SJCRH30 (cell line): ENCODE measurements around the gene LRRC47. TPM values are rescaled to one million over a fixed set of nuclear protein-coding genes. Genes with fewer than 3 reads are reported as not detected.

Experiments used
- DNase-seq, 2 experiments: peaks; one replicate each; pipeline ENCODE4 v3.0.0-alpha.2; 2015 to 2020
- H3K27ac ChIP-seq: fragments of 250-450 bp; sonication (Bioruptor Pico); 2 replicates; pipeline ENCODE4 v1.5.1; 2020; ENCODE audit warnings: mild to moderate bottlenecking, moderate library complexity
- H3K27me3 ChIP-seq: fragments of 250-450 bp; sonication (Bioruptor Pico); 2 replicates; pipeline ENCODE4 v1.5.1; 2020; ENCODE audit warnings: mild to moderate bottlenecking, moderate library complexity
- H3K36me3 ChIP-seq: fragments of 250-450 bp; sonication (Bioruptor Pico); 2 replicates; pipeline ENCODE4 v1.5.1; 2020; ENCODE audit warnings: mild to moderate bottlenecking, moderate library complexity
- H3K4me1 ChIP-seq: fragments of 250-450 bp; sonication (Bioruptor Pico); 2 replicates; pipeline ENCODE4 v1.5.1; 2020; ENCODE audit warnings: mild to moderate bottlenecking, moderate library complexity
- H3K4me3 ChIP-seq: fragments of 250-450 bp; sonication (Bioruptor Pico); 2 replicates; pipeline ENCODE4 v1.5.1; 2020; ENCODE audit warnings: mild to moderate bottlenecking, moderate library complexity
- H3K9me3 ChIP-seq: fragments of 250-450 bp; sonication (Bioruptor Pico); replicated peaks from 2 replicates; pipeline ENCODE4 v1.5.1; 2020; ENCODE audit warnings: mild to moderate bottlenecking, moderate library complexity
- total RNA-seq: library from RNA; depleted of rRNA; stranded (reverse); fragments of >200 nt; shearing (Covaris generic); gene quantifications from 2 replicates; pipeline ENCODE4 v1.2.3, GENCODE V29; 2014; rRNA removed

LRRC47 gene
- 48.7 and 51.9 TPM in 2 replicates for total RNA-seq

DNA sequence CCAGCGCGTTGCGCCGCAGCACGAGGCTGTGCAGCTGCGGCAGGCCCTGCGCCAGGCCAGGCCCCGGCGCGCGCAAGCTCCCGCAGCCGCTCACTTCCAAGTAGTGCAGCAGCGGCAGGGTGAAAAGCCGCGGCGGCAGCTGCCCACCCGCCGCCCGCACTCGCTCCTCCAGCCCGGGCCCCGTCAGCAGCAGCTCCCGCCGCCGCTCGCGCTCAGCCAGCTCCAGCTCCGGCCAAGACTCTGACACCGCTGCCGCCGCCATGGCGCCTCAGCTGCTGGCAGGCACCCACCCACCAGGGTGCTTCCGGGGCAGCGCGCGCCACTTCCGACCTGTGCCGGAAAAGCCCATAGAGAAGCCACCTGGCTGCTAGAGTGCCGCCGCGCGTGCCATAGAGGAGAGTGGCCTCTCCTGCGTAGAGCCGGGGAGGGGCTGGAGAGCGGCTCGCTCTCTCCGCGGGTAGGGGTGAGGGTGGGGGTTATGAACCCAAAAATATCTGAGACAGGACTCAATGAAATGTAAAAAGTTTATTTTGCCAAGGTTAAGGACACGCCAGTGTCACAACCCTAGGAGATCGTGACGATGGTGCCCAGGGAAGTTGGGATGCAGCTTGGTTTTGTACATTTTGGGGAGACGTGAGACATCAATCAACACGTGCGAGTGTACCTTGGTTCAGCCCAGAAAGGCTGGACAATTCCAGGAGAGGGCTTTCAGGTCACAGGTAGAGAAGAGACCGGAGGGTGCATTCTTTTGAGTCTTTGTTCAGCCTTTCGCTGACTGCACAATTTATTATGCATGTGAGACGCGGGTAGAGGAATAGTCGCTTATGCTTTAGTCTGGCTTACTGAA, at the start of gene LRRC47:
Gene LRRC47, minus strand, starts transcription at position 284 of the 847 bp plus-strand sequence. Its CDS starts 22 bp downstream, at position 262.
- Histone ChIP-seq H3K27ac (peak within 1 kb of the TSS; percentile 49), H3K36me3 (peaks cover 11% of the 10 kb centered on the region), H3K27me3 (no peaks in the 10 kb centered on the region), H3K4me3 (peak within 1 kb of the TSS; percentile 87), H3K4me1 (peaks cover 24% of the 10 kb centered on the region), H3K9me3 (0 out of 2 replicates have a peak, but pooled peaks cover 4% of the 10 kb centered on the region)
- peak; percentile 96 to 97 for DNase-seq

DNA sequence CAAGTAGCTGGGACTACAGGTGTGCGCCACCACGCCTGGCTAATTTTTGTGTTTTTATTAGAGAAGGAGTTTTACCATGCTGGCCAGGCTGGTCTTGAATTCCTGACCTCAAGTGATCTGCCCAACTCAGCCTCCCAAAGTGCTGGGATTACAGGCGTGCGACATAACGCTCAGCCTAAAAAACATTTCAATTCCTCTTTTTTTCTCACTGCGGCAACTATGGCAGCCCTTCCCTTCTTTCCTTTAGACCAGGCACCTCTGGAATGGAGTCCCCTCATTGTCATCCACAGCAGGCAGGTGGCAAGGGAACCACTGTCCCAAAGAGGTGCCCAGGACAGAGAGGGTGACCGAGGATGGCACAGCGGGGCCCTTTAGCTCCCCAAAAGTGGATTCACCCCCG, 46.6 kb upstream of the LRRC47 start:
- Histone ChIP-seq H3K4me3 (no peak overlapping the region), H3K4me1 (no peaks in the 10 kb centered on the region), H3K9me3 (no peaks in the 10 kb centered on the region), H3K36me3 (peaks cover 31% of the 10 kb centered on the region), H3K27ac (no peak overlapping the region), H3K27me3 (no peaks in the 10 kb centered on the region)
- DNase-seq = no peak

DNA sequence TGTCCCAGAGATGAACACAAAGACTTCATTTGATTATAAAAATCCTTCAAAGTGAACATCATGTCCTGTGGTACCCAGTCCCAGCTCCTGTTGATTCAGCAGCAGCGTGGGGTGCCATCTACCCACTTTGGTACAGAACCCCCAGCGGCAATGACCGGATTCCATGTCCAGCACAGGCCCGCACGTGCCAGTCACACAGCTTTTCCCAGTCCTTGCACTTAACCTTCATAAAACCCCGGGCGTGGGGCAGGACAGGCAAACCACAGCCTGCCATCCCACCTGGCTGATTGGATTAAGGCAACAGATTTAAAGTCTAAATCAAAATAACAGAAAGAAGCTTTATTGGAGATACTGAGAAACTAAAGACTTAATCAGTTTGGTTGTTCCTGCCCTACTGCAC, 45.2 kb upstream of the LRRC47 start:
- H3K4me3 ChIP-seq = no peak overlapping the region
- no peaks in the 10 kb centered on the region for H3K27me3 ChIP-seq
- DNase-seq = no peak
- no peak overlapping the region for H3K27ac ChIP-seq
- peaks cover 42% of the 10 kb centered on the region for H3K36me3 ChIP-seq
- H3K4me1 ChIP-seq = no peaks in the 10 kb centered on the region
- H3K9me3 ChIP-seq = peaks cover 9% of the 10 kb centered on the region; the same call in 1 of the 2 replicates

DNA sequence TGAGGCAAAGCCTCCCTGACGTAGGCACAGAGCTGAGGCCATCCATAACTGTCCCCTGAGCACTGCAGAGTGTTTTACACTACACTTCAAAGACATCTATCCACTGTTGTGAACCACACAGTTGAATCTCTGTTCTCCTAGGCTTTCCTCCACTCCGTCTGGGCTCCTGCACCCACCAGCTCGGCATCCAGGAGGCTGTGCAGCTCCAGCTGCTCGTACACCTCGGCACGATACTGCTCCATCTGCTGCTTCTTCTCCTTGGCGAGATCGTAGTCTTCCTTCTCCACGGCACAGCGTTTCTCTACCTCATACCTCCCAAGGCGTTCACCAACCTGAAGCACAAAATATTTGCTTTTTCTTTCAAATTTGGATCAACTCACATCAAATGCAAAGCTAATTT, 42.5 kb upstream of the LRRC47 start:
- Histone ChIP-seq H3K4me3 (no peak overlapping the region), H3K36me3 (peaks cover 37% of the 10 kb centered on the region), H3K27ac (no peak overlapping the region), H3K27me3 (no peaks in the 10 kb centered on the region), H3K4me1 (no peaks in the 10 kb centered on the region), H3K9me3 (peaks cover 9% of the 10 kb centered on the region; the same call in 1 of the 2 replicates)
- DNase-seq = no peak

GRCh38 chr1:3837685-3838084, 41.4 kb upstream of the LRRC47 start:
- no peak overlapping the region for H3K27ac ChIP-seq
- no peaks in the 10 kb centered on the region for H3K4me1 ChIP-seq
- no peak for DNase-seq
- peaks cover 41% of the 10 kb centered on the region for H3K36me3 ChIP-seq
- no peak overlapping the region for H3K4me3 ChIP-seq
- H3K27me3 ChIP-seq = no peaks in the 10 kb centered on the region
- H3K9me3 ChIP-seq = peaks cover 9% of the 10 kb centered on the region; the same call in 1 of the 2 replicates

GRCh38 chr1:3837200-3837599, 40.9 kb upstream of the LRRC47 start:
- peaks cover 9% of the 10 kb centered on the region; the same call in 1 of the 2 replicates for H3K9me3 ChIP-seq
- H3K36me3 ChIP-seq = peaks cover 37% of the 10 kb centered on the region
- H3K27me3 ChIP-seq = no peaks in the 10 kb centered on the region
- H3K27ac ChIP-seq = no peak overlapping the region
- no peak overlapping the region for H3K4me3 ChIP-seq
- no peak for DNase-seq
- no peaks in the 10 kb centered on the region for H3K4me1 ChIP-seq

DNA sequence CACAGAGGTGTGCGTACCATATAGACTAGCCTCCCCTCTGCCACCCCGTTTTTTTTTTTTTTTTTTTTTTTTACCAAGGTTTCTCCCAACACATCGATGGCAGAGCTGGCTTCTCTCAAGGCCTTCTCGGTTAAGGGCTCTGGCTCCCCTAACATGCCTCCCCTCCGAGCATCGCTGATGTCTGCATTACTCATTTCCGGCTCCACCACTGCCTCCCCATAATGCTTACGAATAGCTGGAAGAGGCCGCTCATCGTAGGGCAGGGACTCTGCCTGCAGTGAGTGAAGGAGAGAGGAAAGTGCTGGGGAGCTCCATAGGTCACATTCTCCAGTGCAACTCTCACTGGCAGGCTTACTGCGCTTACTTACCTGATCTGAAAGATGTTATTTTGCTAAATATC, 40.1 kb upstream of the LRRC47 start:
- Histone ChIP-seq H3K27ac (no peak overlapping the region), H3K4me3 (no peak overlapping the region), H3K9me3 (peaks cover 9% of the 10 kb centered on the region; the same call in 1 of the 2 replicates), H3K36me3 (peaks cover 38% of the 10 kb centered on the region), H3K4me1 (no peaks in the 10 kb centered on the region), H3K27me3 (no peaks in the 10 kb centered on the region)
- no peak for DNase-seq

DNA sequence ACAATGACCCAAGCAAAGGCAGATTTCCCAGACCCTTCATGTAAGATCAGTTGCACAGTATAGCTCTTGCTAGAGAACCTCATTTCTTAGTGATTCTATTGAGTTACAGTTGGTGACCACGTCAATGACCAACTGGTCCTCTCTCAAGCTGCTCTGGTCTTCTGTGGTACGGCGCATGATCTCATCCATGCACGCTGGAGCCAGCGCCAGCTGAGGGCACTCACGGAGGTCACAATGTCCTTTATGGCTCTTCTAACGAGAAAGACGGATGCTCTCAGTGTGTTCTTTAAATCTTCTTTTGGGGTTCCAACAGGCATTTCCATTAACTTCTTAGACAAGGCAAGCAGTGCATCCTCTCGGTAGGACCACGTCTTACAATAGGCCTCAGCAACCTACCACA, 38.4 kb upstream of the LRRC47 start:
- DNase-seq = no peak
- Histone ChIP-seq H3K27me3 (no peaks in the 10 kb centered on the region), H3K36me3 (peaks cover 39% of the 10 kb centered on the region), H3K9me3 (peaks cover 9% of the 10 kb centered on the region; the same call in 1 of the 2 replicates), H3K27ac (no peak overlapping the region), H3K4me3 (no peak overlapping the region), H3K4me1 (no peaks in the 10 kb centered on the region)

DNA sequence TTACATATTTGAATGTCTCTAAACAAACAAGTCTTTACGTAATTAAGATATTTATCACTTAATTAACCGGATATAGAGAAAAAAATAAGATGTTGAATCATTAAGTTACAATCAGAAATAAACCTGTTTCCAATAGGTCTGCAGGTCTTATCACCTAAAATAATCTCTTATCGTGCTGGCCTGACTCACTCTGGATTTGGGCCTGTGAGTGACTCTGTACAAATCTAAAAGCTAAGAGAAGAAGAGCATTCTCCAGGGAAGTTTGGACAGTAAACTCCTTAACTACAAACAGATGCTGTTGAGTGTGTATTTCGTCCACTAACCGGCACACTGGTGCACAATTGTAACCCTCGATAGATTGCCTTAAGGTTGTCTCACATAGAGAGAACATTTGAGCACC, 35.4 kb upstream of the LRRC47 start:
- Histone ChIP-seq H3K9me3 (no peaks in the 10 kb centered on the region), H3K36me3 (peaks cover 19% of the 10 kb centered on the region), H3K4me1 (no peaks in the 10 kb centered on the region), H3K27me3 (no peaks in the 10 kb centered on the region), H3K4me3 (no peak overlapping the region), H3K27ac (no peak overlapping the region)
- no peak for DNase-seq

- peaks cover 10% of the 10 kb centered on the region for H3K36me3 ChIP-seq
- DNase-seq = no peak
- no peak overlapping the region for H3K4me3 ChIP-seq
- no peaks in the 10 kb centered on the region for H3K4me1 ChIP-seq
- no peaks in the 10 kb centered on the region for H3K9me3 ChIP-seq
- H3K27ac ChIP-seq = no peak overlapping the region
- H3K27me3 ChIP-seq = no peaks in the 10 kb centered on the region
Observed at GRCh38 chr1:3828391-3828790, 32.1 kb upstream of the LRRC47 start.

- Histone ChIP-seq H3K4me3 (no peak overlapping the region), H3K4me1 (no peaks in the 10 kb centered on the region), H3K36me3 (peaks cover 7% of the 10 kb centered on the region), H3K27ac (no peak overlapping the region), H3K9me3 (no peaks in the 10 kb centered on the region), H3K27me3 (no peaks in the 10 kb centered on the region)
- no peak for DNase-seq
Observed at GRCh38 chr1:3827813-3828307, 31.6 kb upstream of the LRRC47 start.

GRCh38 chr1:3825356-3825755, 29.1 kb upstream of the LRRC47 start:
- no peak for DNase-seq
- peaks cover 5% of the 10 kb centered on the region; the same call in 1 of the 2 replicates for H3K36me3 ChIP-seq

DNA sequence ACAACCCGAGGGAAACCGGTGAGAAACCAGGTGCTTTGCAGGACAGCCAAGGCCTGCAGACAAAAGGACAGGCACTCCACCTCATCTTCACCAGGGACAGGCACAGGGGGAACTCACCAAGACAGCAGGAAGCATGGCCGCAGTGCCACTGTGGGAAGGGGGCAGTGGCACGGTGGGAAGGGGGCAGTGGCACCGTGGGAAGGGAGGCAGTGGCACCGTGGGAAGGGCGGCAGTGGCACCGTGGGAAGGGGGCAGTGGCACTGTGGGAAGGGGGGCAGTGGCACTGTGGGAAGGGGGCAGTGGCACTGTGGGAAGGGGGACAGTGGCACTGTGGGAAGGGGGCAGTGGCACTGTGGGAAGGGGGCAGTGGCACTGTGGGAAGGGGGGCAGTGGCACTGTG, 28.4 kb upstream of the LRRC47 start:
- no peaks in the 10 kb centered on the region for H3K9me3 ChIP-seq
- H3K27me3 ChIP-seq = no peaks in the 10 kb centered on the region
- no peak overlapping the region for H3K27ac ChIP-seq
- no peaks in the 10 kb centered on the region for H3K4me1 ChIP-seq
- peaks cover 5% of the 10 kb centered on the region for H3K36me3 ChIP-seq
- H3K4me3 ChIP-seq = no peak overlapping the region
- no peak for DNase-seq

More at GRCh38 chr1:3825356-3825755, 29.1 kb upstream of the LRRC47 start:
- Histone ChIP-seq H3K27me3 (no peaks in the 10 kb centered on the region), H3K4me1 (no peaks in the 10 kb centered on the region), H3K9me3 (no peaks in the 10 kb centered on the region), H3K27ac (no peak overlapping the region), H3K4me3 (no peak overlapping the region)

GRCh38 chr1:3822421-3822820, 26.1 kb upstream of the LRRC47 start:
- Histone ChIP-seq H3K36me3 (peaks cover 5% of the 10 kb centered on the region), H3K4me3 (no peak overlapping the region), H3K4me1 (no peaks in the 10 kb centered on the region), H3K9me3 (no peaks in the 10 kb centered on the region), H3K27ac (no peak overlapping the region), H3K27me3 (no peaks in the 10 kb centered on the region)
- no peak for DNase-seq

- Histone ChIP-seq H3K9me3 (no peaks in the 10 kb centered on the region), H3K4me1 (no peaks in the 10 kb centered on the region), H3K27ac (peak overlapping the region; percentile 40; the same call in 1 of the 2 replicates), H3K36me3 (peaks cover 5% of the 10 kb centered on the region), H3K27me3 (no peaks in the 10 kb centered on the region), H3K4me3 (no peak overlapping the region)
- no peak for DNase-seq
Observed at GRCh38 chr1:3821908-3822307, 25.6 kb upstream of the LRRC47 start.
